Lower leg skin (tissue), 4 donors: Measurements from ENCODE around the gene TRIM27. TPM values are rescaled to one million over a fixed set of nuclear protein-coding genes. Genes with fewer than 3 reads are reported as not detected.
"Not testable (repeated sequence)": the region's sequence is repeated elsewhere in the genome, so short reads cannot be mapped to it uniquely, and the experiment has no call there.

ENCODE experiments used
- DNase-seq, 2 donors: peaks; one replicate each; pipeline ENCODE4 v3.0.0-alpha.2; 2019; ENCODE audit warnings: low spot score in 2 of 2
- H3K4me3 ChIP-seq: fragments of 200-600 bp; sonication (generic); 2 replicates; pipeline ENCODE4 v1.5.1; 2017; ENCODE audit warnings: mild to moderate bottlenecking, low read depth; ENCODE audit not compliant: poor library complexity, severe bottlenecking
- POLR2A ChIP-seq, 2 donors: fragments of 450-650 bp; IDR thresholded peaks; one replicate each; pipeline ENCODE4 v1.6.1; 2016 to 2017; ENCODE audit warnings: antibody characterized with exemption in 2 of 2, mild to moderate bottlenecking in 1 of 2, moderate library complexity in 1 of 2
- WGBS, 2 donors: methylation state at CpG; one replicate each; pipeline ENCODE4 v1.1.5; 2018; 5-methylcytosine and 5-hydroxymethylcytosine counted together
- intact Hi-C: fragments of 100-400 bp; cut with DNase I; formaldehyde crosslinking; loops from one replicate; pipeline ENCODE4 v1.15.0; 2023; ENCODE audit warnings: low total_unique reads
- total RNA-seq, 4 donors: library from RNA; depleted of rRNA; stranded (reverse); fragments of >200 nt; gene quantifications; one replicate each; pipeline ENCODE4 v1.1.0, GENCODE V29; 2016
- TF ChIP-seq, protein P1 (sequence below), 3 donors: fragments of 450-650 bp; IDR thresholded peaks; one replicate each; pipeline ENCODE4 v1.5.1; 2016; ENCODE audit warnings: antibody characterized with exemption in 3 of 3, mild to moderate bottlenecking in 3 of 3, moderate library complexity in 2 of 3

Gene TRIM27
- total RNA-seq, 4 donors from 2014 or later, result 32.2 to 38.9 (median 35.6) TPM

DNA sequence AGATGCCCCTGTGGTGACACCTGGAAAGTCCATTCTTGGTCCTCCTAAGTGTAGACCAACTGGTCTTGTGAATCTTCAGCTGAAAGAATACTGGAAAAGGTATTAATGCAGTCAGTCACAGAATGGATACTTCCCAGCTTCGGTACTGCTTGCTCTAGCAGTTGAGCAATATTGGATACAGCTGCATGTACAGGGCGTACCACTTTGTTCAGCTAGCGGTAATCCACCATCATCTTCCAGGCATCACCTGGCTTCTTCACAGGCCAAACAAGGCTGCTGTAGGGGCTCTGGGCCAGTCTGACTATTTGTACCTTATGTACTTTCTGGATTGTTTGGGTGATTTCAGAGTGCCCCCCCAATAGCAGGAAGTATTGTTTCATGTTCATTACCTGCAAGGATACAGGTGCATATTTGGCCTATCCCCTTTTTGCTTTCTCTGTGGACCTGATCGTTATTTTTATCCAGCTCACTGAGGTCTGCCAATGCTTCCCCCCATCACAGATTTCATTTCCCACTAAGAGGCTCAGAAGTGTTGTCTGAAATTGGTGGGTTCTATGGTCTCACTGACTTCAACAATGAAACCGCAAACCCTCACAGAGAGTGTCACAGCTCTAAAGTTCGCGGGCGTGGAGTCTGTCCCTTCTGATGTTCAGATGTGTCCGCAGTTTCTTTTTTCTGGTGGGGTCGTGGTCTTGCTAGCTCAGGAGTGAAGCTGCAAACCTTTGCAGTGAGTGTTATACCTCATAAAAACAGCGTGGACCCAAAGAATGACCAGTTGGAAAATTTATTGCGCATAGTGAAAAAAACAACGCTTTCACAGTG is 52.2 kb downstream of the TRIM27 start:
- 95 to 96% methylated on average over 13 of the region's 13 CpGs for WGBS, 2 donors
- intact Hi-C loops, result loop anchor here (2.0 kb wide), 1 partner anchor 69 kb away; no protein-coding TSS in a partner anchor
- H3K4me3 ChIP-seq, result no peak overlapping the region
- DNase-seq, result no peak
- no peak for TF ChIP-seq POLR2A (IDR thresholded peaks at IDR 0.05)
- TF ChIP-seq, protein P1, sequence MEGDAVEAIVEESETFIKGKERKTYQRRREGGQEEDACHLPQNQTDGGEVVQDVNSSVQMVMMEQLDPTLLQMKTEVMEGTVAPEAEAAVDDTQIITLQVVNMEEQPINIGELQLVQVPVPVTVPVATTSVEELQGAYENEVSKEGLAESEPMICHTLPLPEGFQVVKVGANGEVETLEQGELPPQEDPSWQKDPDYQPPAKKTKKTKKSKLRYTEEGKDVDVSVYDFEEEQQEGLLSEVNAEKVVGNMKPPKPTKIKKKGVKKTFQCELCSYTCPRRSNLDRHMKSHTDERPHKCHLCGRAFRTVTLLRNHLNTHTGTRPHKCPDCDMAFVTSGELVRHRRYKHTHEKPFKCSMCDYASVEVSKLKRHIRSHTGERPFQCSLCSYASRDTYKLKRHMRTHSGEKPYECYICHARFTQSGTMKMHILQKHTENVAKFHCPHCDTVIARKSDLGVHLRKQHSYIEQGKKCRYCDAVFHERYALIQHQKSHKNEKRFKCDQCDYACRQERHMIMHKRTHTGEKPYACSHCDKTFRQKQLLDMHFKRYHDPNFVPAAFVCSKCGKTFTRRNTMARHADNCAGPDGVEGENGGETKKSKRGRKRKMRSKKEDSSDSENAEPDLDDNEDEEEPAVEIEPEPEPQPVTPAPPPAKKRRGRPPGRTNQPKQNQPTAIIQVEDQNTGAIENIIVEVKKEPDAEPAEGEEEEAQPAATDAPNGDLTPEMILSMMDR (IDR thresholded peaks at IDR 0.05), result no peak

DNA sequence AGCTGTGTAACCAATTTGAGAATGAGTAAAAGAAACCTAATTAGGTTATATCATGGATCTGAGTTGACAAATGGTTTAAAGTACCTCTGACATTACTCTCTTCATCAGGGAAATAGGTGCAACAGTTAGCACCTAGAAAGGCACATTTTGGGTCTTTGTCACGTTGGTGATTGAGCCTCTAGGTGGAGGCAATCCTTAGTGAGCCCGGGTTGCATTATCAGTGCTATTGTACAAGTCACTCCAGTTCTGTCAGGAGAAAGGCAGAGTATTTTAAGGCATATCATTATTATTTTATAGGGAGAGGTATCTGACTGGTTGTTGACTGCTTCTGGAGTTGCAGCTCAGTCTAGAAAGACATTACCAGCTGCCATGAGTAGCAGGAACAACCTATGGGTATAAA is 54.9 kb downstream of the TRIM27 start:
- TF ChIP-seq POLR2A (IDR thresholded peaks at IDR 0.05), result no peak
- TF ChIP-seq, protein P1 (IDR thresholded peaks at IDR 0.05), result no peak
- 60 to 74% methylated on average over 2 of the region's 2 CpGs for WGBS, 2 donors
- intact Hi-C loops, result no loop called here
- DNase-seq, result no peak
- no peak overlapping the region for H3K4me3 ChIP-seq

DNA sequence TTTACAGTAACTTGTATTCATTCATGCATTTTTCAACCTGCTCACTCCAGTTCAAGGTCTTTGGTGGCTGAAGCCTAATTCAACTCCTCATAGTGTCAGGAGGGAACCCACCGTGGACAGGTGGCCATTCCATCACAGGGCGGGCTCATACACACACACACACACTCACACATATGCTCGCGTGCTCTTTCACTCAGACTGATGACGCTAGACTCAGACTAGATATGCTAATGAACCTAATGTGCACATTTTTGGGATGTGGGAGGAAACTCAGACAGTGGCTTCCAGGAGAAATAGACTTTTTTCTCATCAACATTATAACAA is 56.7 kb downstream of the TRIM27 start:
- intact Hi-C loops, result no loop called here
- 8 to 17% methylated on average over 5 of the region's 5 CpGs for WGBS, 2 donors
- no peak for DNase-seq

DNA sequence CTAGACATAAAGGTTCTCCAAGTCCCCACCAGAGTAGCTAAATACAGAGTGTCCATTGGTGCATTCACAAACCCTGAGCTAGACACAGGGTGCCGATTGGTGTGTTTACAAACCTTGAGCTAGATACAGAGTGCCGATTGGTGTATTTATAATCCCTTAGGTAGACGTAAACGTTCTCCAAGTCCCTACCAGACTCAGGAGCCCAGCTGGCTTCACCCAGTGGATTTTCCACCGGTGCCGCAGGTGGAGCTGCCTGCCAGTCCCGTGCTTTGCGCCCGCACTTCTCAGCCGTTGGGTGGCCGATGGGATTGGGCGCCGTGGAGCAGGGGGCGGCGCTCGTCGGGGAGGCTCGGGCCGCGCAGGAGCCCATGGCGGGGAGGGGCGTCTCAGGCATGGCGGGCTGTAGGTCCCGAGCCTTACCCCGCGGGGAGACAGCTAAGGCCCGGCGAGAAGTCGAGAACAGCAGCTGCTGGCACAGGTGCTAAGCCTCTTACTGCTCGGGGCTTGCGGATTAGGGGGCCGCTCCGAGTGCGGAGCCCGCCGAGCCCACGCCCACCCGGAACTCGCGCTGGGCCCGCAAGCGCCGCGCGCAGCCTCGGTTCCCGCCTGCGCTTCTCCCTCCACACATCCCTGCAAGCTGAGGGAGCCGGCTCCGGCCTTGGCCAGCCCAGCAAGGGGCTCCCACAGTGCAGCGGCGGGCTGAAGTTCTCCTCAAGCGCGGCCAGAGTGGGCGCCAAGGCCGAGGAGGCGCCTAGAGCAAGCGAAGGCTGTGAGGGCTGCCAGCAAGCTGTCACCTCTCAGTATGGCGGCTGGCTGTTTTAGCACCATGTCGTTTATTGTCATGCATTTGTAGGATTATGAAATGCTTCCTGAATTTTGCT is 57.3 kb downstream of the TRIM27 start:
- TF ChIP-seq, protein P1 (IDR thresholded peaks at IDR 0.05), result peak in 1 of 3 donors; percentile 32
- peak; percentile 56 to 93 for DNase-seq
- intact Hi-C loops, result not testable (repeated sequence)

More for the DNA sequence above, 56.7 kb downstream of the TRIM27 start:
- H3K4me3 ChIP-seq, result peak overlapping the region; percentile 59
- TF ChIP-seq, protein P1 (IDR thresholded peaks at IDR 0.05), result no peak
- TF ChIP-seq POLR2A (IDR thresholded peaks at IDR 0.05), result no peak

DNA sequence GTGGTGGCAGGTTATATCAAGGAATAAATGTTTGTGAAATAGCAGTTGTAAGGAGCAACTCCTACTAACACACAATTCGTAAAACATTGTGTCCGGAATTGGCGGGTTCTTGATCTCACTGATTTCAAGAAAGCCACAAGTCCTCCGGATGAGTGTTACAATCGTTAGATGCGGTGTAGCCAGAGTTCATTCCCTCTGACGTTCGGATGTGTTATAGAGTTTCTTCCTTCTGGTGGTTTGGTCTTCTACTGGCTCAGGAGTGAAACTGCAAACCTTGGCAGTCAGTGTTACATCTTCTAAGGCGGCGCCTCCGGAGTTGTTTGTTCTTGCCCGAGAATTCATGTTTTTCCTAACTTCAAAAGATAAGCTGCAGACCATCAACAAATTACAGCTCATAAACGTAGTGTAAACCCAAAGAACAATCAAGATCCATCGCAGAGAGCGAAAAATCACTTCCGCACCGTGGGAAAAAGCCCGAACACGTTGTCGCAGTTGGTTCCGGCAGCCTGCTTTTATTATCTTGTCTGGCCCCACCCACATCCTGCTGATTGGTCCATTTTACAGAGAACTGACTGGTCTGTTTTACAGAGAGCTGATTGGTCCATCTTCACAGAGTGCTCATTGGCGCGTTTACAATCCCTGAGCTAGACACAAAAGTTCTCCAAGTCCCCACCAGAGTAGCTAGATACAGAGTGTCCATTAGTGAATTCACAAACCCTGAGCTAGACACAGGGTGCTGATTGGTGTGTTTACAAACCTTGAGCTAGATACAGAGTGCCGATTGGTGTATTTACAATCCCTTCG is 58.2 kb downstream of the TRIM27 start:
- DNase-seq, result peak in 1 of 2 donors; percentile 38
- no peak for TF ChIP-seq POLR2A (IDR thresholded peaks at IDR 0.05)
- TF ChIP-seq, protein P1 (IDR thresholded peaks at IDR 0.05), result no peak
- H3K4me3 ChIP-seq, result no peak overlapping the region
- 74 to 77% methylated on average over 25 of the region's 25 CpGs for WGBS, 2 donors
- intact Hi-C loops, result no loop called here

More for the DNA sequence above, 57.3 kb downstream of the TRIM27 start:
- WGBS, 2 donors, result 2% methylated on average over 27 to 33 of the region's 60 CpGs
- H3K4me3 ChIP-seq, result peak overlapping the region; percentile 59
